Measurements from ENCODE around the gene AGPAT2.
A peak's percentile ranks its signal among the peaks of the same experiment; 100 is the strongest.

The AGPAT2 gene

GRCh38 chr9:136686794-136687711 is at the start of gene AGPAT2:
Gene AGPAT2 (minus strand): TSS chr9:136687457. CDS start chr9:136687357, 100 bp downstream.
- no peak for DNase-seq

GRCh38 chr9:136735812-136736480 is 48.7 kb upstream of the AGPAT2 start:
- DNase-seq, result no peak

- DNase-seq, result no peak
These were observed 47.7 kb upstream of the AGPAT2 start for GRCh38 chr9:136734837-136735496.

GRCh38 chr9:136733611-136734010 is 46.4 kb upstream of the AGPAT2 start:
- DNase-seq, result no peak

- DNase-seq, result no peak
These were observed 45.4 kb upstream of the AGPAT2 start for GRCh38 chr9:136732444-136733178.

- no peak for DNase-seq
These were observed 42.7 kb upstream of the AGPAT2 start for GRCh38 chr9:136729926-136730325.

GRCh38 chr9:136729144-136729543 is 41.9 kb upstream of the AGPAT2 start:
- DNase-seq, result no peak

- no peak for DNase-seq
These were observed 41.4 kb upstream of the AGPAT2 start for GRCh38 chr9:136728548-136729123.

GRCh38 chr9:136728080-136728547 is 40.9 kb upstream of the AGPAT2 start:
- DNase-seq, result peak; percentile 20 to 54

- no peak for DNase-seq
These were observed 39.5 kb upstream of the AGPAT2 start for GRCh38 chr9:136726631-136727191.

GRCh38 chr9:136726118-136726517 is 38.9 kb upstream of the AGPAT2 start:
- DNase-seq, result no peak

- DNase-seq, result no peak
These were observed 38.4 kb upstream of the AGPAT2 start for GRCh38 chr9:136725612-136726011.

GRCh38 chr9:136724772-136725171 is 37.5 kb upstream of the AGPAT2 start:
- DNase-seq, result no peak

- DNase-seq, result no peak
These were observed 36.7 kb upstream of the AGPAT2 start for GRCh38 chr9:136723989-136724388.

GRCh38 chr9:136723362-136723976 is 36.2 kb upstream of the AGPAT2 start:
- no peak for DNase-seq

- DNase-seq, result no peak
These were observed 35.7 kb upstream of the AGPAT2 start for GRCh38 chr9:136722969-136723356.

- no peak for DNase-seq
These were observed 35.1 kb upstream of the AGPAT2 start for GRCh38 chr9:136722093-136722968.

- no peak for DNase-seq
These were observed 34.3 kb upstream of the AGPAT2 start for GRCh38 chr9:136721339-136722092.

GRCh38 chr9:136720898-136721338 is 33.7 kb upstream of the AGPAT2 start:
- DNase-seq, result no peak

Measured in NCI-H187 (cell line).